CD4-positive, alpha-beta T cell treated with Interleukin-15 for 4 hours (primary cell): ENCODE data around the gene CDKN2AIPNL.

Source experiments
- DNase-seq: peaks from one replicate; pipeline ENCODE4 v3.0.0-alpha.2; 2020; ENCODE audit warnings: low spot score

Gene CDKN2AIPNL

GRCh38 chr5:134411546-134412266 is at the start of gene CDKN2AIPNL:
TSS of gene CDKN2AIPNL (minus strand) at chr5:134411881. CDS start at chr5:134411854, 27 bp downstream.
- peak; percentile 91 for DNase-seq

GRCh38 chr5:134460551-134460950 is 48.9 kb upstream of the CDKN2AIPNL start:
- no peak for DNase-seq

- DNase-seq, result no peak
Observed at GRCh38 chr5:134459491-134459890, 47.8 kb upstream of the CDKN2AIPNL start.

- DNase-seq, result no peak
Observed at GRCh38 chr5:134459010-134459403, 47.3 kb upstream of the CDKN2AIPNL start.

- DNase-seq, result no peak
Observed at GRCh38 chr5:134458234-134459009, 46.7 kb upstream of the CDKN2AIPNL start.

GRCh38 chr5:134457801-134458200 is 46.1 kb upstream of the CDKN2AIPNL start:
- no peak for DNase-seq

- no peak for DNase-seq
Observed at GRCh38 chr5:134456825-134457224, 45.1 kb upstream of the CDKN2AIPNL start.

- no peak for DNase-seq
Observed at GRCh38 chr5:134455466-134455865, 43.8 kb upstream of the CDKN2AIPNL start.

GRCh38 chr5:134453016-134453415 is 41.3 kb upstream of the CDKN2AIPNL start:
- no peak for DNase-seq

GRCh38 chr5:134451936-134452505 is 40.3 kb upstream of the CDKN2AIPNL start:
- no peak for DNase-seq

- no peak for DNase-seq
Observed at GRCh38 chr5:134451225-134451935, 39.7 kb upstream of the CDKN2AIPNL start.

- DNase-seq, result no peak
Observed at GRCh38 chr5:134450374-134450773, 38.7 kb upstream of the CDKN2AIPNL start.

- DNase-seq, result no peak
Observed at GRCh38 chr5:134449167-134449566, 37.5 kb upstream of the CDKN2AIPNL start.

- DNase-seq, result no peak
Observed at GRCh38 chr5:134447815-134448520, 36.3 kb upstream of the CDKN2AIPNL start.

GRCh38 chr5:134446938-134447337 is 35.3 kb upstream of the CDKN2AIPNL start:
- DNase-seq, result no peak

- no peak for DNase-seq
Observed at GRCh38 chr5:134445856-134446818, 34.5 kb upstream of the CDKN2AIPNL start.

GRCh38 chr5:134444941-134445471 is 33.3 kb upstream of the CDKN2AIPNL start:
- DNase-seq, result no peak

- no peak for DNase-seq
Observed at GRCh38 chr5:134440201-134440755, 28.6 kb upstream of the CDKN2AIPNL start.

GRCh38 chr5:134439210-134439654 is 27.6 kb upstream of the CDKN2AIPNL start:
- DNase-seq, result no peak

- no peak for DNase-seq
Observed at GRCh38 chr5:134438721-134439123, 27.0 kb upstream of the CDKN2AIPNL start.
